GM12875 (cell line): Measurements from ENCODE around the gene SMAP2.
"Not testable (repeated sequence)": the region's sequence is repeated elsewhere in the genome, so short reads cannot be mapped to it uniquely, and the experiment has no call there.

ENCODE experiments used
- H3K4me3 ChIP-seq: one replicate; pipeline ENCODE4 v1.5.1; 2011; ENCODE audit warnings: low read depth, low read length, control low read depth
- TF ChIP-seq, protein P1 (sequence below): IDR thresholded peaks from 2 replicates; pipeline ENCODE4 v1.5.1; 2011; ENCODE audit warnings: low read depth, mild to moderate bottlenecking, control low read depth, inconsistent platforms, low read length, moderate library complexity, borderline replicate concordance; ENCODE audit not compliant: insufficient read depth

The SMAP2 gene

DNA sequence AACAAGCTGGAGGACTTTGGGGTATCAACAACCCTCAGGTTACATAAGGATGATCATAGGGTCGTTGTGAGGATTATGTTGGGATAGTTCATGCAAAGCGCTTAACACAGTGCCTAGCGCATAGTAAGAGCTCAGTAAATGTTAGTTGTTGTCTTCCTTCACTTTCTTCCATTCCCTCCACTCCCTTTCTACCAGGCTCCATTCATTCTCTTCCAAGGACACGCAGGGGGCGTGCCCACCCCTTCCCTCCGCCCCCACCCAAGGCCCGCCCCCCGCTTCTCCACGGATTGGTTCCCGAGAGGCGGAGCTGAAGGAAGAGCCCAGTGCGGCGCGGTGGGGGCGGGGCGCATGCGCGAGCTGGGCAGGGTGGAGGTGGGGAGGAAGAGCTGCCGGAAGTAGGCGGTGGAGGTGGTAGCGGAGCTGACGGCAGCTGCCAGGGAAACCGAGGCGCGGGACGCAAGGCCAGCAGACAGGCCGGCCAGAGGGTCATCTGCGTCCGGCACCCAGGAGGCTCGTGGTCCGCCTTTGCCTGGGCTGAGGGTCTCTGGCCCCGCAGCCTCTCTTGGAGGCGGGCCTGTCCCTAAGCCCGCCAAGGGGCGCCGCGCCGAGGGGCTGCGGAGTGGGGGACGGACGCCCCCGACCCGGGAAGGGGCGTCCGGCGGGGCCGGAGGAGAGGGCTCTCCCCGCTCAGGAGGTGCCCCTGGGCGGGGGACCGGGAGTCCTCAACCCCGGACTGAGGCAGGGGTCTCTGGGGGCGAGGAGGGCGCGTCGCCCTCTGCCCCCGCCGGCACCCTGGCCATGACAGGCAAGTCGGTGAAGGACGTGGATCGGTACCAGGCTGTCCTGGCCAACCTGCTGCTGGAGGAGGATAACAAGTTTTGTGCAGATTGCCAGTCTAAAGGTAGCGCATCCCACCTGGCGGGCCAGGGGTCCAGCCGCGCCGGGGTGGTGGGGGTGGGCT, at the start of gene SMAP2:
Gene SMAP2, plus strand, starts transcription at position 405 of the 961 bp plus-strand sequence. Its CDS starts 394 bp downstream, at position 799.
- peak within 1 kb of the TSS; percentile 100 for H3K4me3 ChIP-seq
- TF ChIP-seq, protein P1, sequence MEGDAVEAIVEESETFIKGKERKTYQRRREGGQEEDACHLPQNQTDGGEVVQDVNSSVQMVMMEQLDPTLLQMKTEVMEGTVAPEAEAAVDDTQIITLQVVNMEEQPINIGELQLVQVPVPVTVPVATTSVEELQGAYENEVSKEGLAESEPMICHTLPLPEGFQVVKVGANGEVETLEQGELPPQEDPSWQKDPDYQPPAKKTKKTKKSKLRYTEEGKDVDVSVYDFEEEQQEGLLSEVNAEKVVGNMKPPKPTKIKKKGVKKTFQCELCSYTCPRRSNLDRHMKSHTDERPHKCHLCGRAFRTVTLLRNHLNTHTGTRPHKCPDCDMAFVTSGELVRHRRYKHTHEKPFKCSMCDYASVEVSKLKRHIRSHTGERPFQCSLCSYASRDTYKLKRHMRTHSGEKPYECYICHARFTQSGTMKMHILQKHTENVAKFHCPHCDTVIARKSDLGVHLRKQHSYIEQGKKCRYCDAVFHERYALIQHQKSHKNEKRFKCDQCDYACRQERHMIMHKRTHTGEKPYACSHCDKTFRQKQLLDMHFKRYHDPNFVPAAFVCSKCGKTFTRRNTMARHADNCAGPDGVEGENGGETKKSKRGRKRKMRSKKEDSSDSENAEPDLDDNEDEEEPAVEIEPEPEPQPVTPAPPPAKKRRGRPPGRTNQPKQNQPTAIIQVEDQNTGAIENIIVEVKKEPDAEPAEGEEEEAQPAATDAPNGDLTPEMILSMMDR: no peak

DNA sequence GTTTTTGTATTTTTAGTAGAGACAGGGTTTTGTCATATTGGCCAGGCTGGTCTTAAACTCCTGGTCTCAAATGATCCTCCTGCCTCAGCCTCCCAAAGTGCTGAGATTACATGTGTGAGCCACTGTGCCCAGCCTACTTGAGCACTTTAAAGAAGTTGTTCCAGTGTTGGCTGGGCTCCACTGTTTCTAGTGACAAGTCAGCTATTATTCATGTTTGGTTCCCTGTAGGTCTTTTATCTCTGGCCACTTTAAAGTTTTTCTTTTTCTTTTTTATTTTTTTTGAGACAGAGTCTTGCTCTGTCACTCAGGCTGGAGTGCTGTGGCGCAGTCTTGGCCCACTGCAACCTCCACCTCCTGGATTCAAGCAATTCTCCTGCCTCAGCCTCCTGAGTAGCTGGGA, 42.1 kb upstream of the SMAP2 start:
- not testable (repeated sequence) for H3K4me3 ChIP-seq

DNA sequence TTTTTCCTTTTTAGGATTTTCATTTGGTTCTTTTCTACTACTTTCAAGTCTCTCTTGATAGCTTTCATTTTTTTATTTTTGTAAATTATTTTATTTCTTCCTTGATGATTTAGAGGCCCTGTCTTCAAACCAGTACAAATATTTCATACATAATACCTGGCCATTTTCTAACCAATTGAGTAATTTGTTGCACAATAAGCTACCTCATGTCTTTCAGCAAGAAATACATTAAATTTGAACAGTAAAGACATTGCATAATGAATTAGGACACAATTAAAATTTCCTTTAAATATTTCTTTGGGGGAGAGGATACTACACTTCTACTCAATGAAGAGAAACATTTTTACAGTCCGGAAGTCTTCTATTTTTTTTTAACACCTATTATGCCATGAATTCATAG, 40.8 kb upstream of the SMAP2 start:
- TF ChIP-seq, protein P1: no peak
- H3K4me3 ChIP-seq: no peak overlapping the region

DNA sequence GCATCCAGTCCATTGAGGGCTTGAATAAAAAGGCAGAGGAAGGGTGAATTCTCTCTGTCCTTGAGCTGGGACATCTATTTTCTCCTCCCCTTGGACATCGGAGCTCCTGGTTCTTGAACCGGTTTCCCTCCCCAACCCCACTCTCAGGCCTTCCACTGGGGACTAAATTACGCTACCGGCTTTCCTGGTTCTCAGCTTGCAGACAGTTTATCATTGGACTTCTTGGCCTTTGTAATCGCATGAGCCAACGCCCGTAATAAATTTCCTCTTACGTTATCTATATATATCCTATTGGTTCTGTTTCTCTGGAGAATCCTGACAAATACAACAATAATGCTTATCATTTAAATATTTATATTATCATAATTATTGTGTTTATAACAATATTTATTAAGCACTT, 36.1 kb upstream of the SMAP2 start:
- TF ChIP-seq, protein P1: no peak
- no peak overlapping the region for H3K4me3 ChIP-seq

DNA sequence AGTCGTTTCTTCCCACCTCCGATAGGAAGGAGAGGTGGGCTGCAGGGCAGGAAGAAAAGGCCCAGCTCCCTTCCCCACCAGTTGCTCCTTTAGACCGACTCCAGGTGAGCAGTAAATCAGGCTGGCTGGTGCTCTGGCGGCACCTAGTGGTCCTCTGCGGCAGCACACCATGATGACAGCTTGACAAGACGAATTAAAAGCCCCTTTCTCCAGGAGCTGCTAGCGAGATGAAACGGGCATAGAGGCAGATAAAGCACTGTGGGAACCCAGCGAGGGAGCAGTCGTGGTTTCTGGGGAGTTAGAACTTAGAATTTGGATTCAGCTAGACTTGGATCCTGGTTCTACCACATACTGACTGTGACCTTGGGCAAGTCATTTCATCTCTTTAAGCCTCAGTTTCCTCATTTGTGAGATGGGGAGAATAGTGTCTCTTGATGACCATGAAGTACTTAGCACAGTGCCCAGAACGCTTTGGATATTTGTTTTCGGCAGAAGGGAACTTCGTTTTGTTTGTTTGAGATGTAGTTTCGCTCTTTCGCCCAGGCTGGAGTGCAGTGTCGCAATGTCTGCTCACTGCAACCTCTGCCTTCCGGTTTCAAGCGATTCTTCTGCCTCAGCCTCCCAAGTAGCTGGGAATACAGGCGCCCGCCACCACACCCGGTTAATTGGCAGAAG, 34.6 kb upstream of the SMAP2 start:
- no peak overlapping the region for H3K4me3 ChIP-seq
- TF ChIP-seq, protein P1: peak; percentile 98

DNA sequence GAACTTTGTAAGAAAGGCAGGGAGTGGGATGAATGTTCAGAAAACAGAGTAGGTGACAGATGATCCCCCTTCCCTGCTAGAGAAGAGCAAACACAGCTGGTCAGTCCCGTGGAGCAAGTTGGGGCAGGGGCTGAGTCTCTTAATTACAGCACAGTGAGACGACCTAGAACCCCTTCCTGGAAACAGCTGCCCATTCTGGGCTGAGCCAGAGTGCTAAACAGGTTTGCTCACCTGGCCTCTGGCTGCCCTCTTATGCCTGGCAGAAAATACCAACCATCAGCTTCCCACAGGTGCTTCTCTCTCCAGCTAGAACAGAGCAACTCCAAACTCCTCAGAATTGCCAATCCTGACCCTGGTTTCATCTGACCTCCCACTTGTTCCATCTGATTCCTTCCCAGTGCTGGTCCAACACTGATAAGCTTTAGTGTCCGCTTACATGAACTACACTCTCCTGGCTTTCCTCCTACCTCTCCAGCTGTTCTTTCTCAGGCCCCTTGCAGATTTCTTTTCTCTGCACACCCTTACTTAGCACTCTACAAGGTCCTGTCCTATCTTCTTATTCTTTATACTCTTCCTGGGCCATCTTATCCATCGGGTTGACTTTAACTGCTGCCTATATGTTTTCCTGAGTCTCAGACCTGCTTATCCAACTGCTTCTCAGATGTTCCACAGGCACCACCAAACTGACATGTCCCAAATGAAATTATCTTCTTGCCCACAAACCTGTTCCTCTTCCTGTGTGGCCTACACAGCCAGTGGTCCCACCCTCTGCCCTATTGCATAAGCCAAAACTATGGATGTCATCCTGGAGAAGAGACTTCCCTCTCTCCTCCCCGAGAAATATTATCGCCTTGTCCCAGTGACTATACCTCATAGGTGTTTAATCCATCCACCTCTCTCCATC, 33.9 kb upstream of the SMAP2 start:
- TF ChIP-seq, protein P1: no peak
- no peak overlapping the region for H3K4me3 ChIP-seq

DNA sequence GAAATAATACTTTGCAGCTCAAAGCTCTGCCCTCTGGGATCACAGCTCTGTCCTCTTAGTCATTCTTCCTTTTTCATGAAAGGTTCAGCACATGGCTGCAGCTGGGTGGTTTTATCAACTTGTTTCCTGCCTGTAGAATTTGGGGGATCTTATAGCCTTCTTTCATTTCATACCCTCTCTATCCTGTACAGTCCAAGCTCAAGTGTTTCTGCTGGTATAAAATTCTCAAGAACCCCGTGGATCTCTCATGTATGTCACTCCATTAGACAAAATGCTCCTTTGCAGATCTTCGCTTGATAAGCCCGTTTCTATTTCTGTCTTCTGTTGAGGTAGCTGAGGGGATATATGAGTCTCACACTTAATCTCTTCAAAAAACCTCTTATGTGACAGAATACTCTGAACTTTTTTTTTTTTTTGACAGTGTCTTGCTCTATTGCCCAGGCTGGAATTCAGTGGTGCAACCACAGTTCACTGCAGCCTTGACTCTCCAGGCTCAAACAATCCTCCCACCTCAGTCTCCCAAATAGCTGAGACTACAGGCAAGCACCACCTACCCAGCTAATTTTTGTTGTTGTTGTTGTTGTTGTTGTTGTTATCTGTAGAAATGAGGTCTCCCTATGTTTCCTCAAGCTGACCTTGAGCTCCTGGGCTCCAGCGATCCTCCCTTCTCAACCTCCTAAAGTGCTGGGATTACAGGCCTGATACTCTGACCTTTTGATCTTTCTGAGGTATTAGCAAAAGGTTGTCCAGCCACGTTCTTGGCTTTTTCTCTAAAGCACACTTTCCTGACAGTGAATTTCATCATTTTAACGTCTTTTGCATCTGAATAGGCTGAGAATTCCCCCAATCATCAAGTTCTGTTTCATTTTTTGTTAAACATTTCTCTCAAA, 31.8 kb upstream of the SMAP2 start:
- H3K4me3 ChIP-seq: no peak overlapping the region
- TF ChIP-seq, protein P1: no peak

DNA sequence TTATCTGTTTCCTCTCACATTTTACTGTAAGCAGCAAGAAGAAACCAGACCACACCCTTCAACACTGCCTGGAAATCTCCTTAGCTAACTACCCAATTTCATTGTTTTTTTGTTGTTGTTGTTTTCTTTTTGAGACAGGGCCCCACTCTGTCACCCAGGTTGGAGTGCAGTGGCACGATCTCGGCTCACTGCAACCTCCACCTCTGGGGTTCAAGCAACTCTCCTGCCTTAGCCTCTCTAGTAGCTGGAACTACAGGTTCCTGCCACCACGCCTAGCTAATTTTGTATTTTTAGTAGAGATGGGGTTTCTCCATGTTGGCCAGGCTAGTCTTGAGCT, 31.2 kb upstream of the SMAP2 start:
- H3K4me3 ChIP-seq: not testable (repeated sequence)
